Keratinocyte (primary cell): ENCODE measurements around the gene CHST15. TPM values are rescaled to one million over a fixed set of nuclear protein-coding genes. Genes with fewer than 3 reads are reported as not detected.
A peak's percentile ranks its signal among the peaks of the same experiment; 100 is the strongest.
"Not testable (repeated sequence)": the region's sequence is repeated elsewhere in the genome, so short reads cannot be mapped to it uniquely, and the experiment has no call there.

ENCODE experiments used
- DNase-seq: peaks from one replicate; pipeline ENCODE4 v3.0.0-alpha.2; 2011; ENCODE audit warnings: low read depth, missing footprints, low spot score
- FAIRE-seq: peaks from 2 replicates; lab custom pipeline; 2011; peaks lifted over from hg19 to GRCh38; lab: Jason Lieb, UNC
- H2AFZ ChIP-seq: 2 replicates; pipeline ENCODE4 v1.6.0; 2012; ENCODE audit warnings: low read length, control low read depth, inconsistent platforms; ENCODE audit not compliant: control insufficient read depth
- H3K27ac ChIP-seq: 2 replicates; pipeline ENCODE4 v1.5.1; 2011; ENCODE audit warnings: low read length; ENCODE audit not compliant: control insufficient read depth, insufficient read depth
- H3K27me3 ChIP-seq: 3 replicates; pipeline ENCODE4 v1.6.0; 2011; ENCODE audit warnings: low read length; ENCODE audit not compliant: control insufficient read depth, insufficient read depth; ENCODE audit errors: extremely low read depth
- H3K36me3 ChIP-seq, 2 experiments: 2 replicates in 1 of 2; 3 replicates in 1 of 2; pipeline ENCODE4 v1.5.1; 2011; ENCODE audit warnings: low read length in 2 of 2, mild to moderate bottlenecking in 1 of 2; ENCODE audit not compliant: control insufficient read depth in 2 of 2, insufficient read depth in 2 of 2; ENCODE audit errors: extremely low read depth in 1 of 2
- H3K4me1 ChIP-seq: 3 replicates; pipeline ENCODE4 v1.5.1; 2011; ENCODE audit warnings: low read length; ENCODE audit not compliant: control insufficient read depth, insufficient read depth; ENCODE audit errors: extremely low read depth
- H3K4me2 ChIP-seq: 3 replicates; pipeline ENCODE4 v1.6.0; 2011; ENCODE audit warnings: low read depth, low read length; ENCODE audit not compliant: control insufficient read depth, insufficient read depth; ENCODE audit errors: extremely low read depth
- H3K4me3 ChIP-seq, 3 experiments: fragments of 200-600 bp in 1 of 3; sonication (generic) in 1 of 3; 2 replicates in 2 of 3; 3 replicates in 1 of 3; pipeline ENCODE4 v1.5.1; 2011 to 2016; ENCODE audit warnings: low read length in 3 of 3, mild to moderate bottlenecking in 3 of 3, control low read depth in 2 of 3, inconsistent platforms in 1 of 3, low read depth in 1 of 3, mixed read lengths in 1 of 3, mixed run types in 1 of 3, moderate library complexity in 1 of 3; ENCODE audit not compliant: control insufficient read depth in 2 of 3, insufficient read depth in 2 of 3; ENCODE audit errors: extremely low read depth in 1 of 3
- H3K79me2 ChIP-seq: 2 replicates; pipeline ENCODE4 v1.6.0; 2012; ENCODE audit warnings: low read length; ENCODE audit not compliant: control insufficient read depth, insufficient read depth
- H3K9ac ChIP-seq: 3 replicates; pipeline ENCODE4 v1.6.0; 2011; ENCODE audit warnings: low read length; ENCODE audit not compliant: control insufficient read depth, insufficient read depth; ENCODE audit errors: extremely low read depth
- H3K9me1 ChIP-seq: 3 replicates; pipeline ENCODE4 v1.6.0; 2011; ENCODE audit warnings: low read length; ENCODE audit not compliant: control insufficient read depth, insufficient read depth; ENCODE audit errors: extremely low read depth
- H3K9me3 ChIP-seq: 2 replicates; pipeline ENCODE4 v1.5.1; 2012; ENCODE audit warnings: low read depth, low read length; ENCODE audit not compliant: control insufficient read depth
- H4K20me1 ChIP-seq: 3 replicates; pipeline ENCODE4 v1.6.0; 2011; ENCODE audit warnings: low read length; ENCODE audit not compliant: control insufficient read depth, insufficient read depth; ENCODE audit errors: extremely low read depth
- EZH2 ChIP-seq: IDR thresholded peaks from one replicate; pipeline ENCODE4 v1.6.1; 2012; ENCODE audit warnings: inconsistent platforms, mild to moderate bottlenecking, low read length, moderate library complexity
- dilution Hi-C: fragments of 300-500 bp; cut with MboI; formaldehyde crosslinking; loops from one replicate; pipeline ENCODE4 v1.7.0; 2020; ENCODE audit warnings: low sequenced_read_pairs; ENCODE audit not compliant: extremely low pct_ligation_motif_present
- polyA plus RNA-seq, 5 experiments: library from polyadenylated mRNA; depleted of rRNA in 3 of 5; stranded (reverse) in 3 of 5; stranded (forward) in 1 of 5; unstranded in 1 of 5; fragments of >200 nt; gene quantifications; 1 replicate in 1 of 5; 2 replicates in 3 of 5; 3 replicates in 1 of 5; pipeline versions ENCODE4 v1.2.1 to v1.2.3, GENCODE V29; 2011 to 2012; ENCODE audit warnings: missing spikeins in 2 of 5, low read depth in 1 of 5, low replicate concordance in 1 of 5
- TF ChIP-seq, protein P1 (sequence below), 3 experiments: IDR thresholded peaks in 1 of 3; conservative IDR thresholded peaks in 1 of 3; optimal IDR thresholded peaks in 1 of 3; 2 replicates in 2 of 3; 3 replicates in 1 of 3; pipeline versions ENCODE3 to v1.5.1; 2011; ENCODE audit warnings: low read length in 3 of 3, mild to moderate bottlenecking in 3 of 3, moderate library complexity in 2 of 3, control low read depth in 1 of 3, inconsistent platforms in 1 of 3; ENCODE audit not compliant: insufficient read depth in 2 of 3; ENCODE audit errors: extremely low read depth in 1 of 3

Gene CHST15
- polyA plus RNA-seq, 1 donor (not counting 4 experiments of a cell fraction or from before 2014, with no cell fraction given), result 24.5 TPM

DNA sequence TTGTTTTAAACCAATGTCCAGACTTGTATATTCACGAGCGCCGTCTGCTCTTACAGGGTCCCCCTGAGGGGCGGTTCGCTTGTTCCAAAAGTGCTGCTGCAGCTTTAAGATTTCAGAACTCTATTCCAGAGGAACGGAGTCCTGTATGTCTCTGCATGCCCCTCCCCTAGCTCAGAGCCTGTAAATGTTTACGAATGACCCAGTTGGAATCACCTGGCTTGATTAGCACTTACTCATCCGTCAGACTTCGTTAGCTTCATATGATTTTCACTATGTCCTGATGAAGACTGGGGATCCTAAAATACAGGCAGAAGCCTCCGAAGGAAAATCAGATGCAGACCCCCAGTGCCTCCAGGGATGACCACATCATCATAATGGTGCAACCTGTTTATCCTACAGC lies 4.5 kb upstream of the CHST15 start:
- Histone ChIP-seq H3K9me3 (peaks cover 3% of the 10 kb centered on the region), H3K9ac (no peak overlapping the region), H3K27me3 (peaks cover 2% of the 10 kb centered on the region), H3K79me2 (peaks cover under 1% of the 10 kb centered on the region), H3K4me3 (no peak overlapping the region), H3K4me1 (peaks cover 12% of the 10 kb centered on the region), H3K27ac (no peak overlapping the region), H2AFZ (no peak overlapping the region), H3K9me1 (no peaks in the 10 kb centered on the region), H4K20me1 (no peaks in the 10 kb centered on the region), H3K4me2 (peak overlapping the region; percentile 13), H3K36me3 (no peaks in the 10 kb centered on the region)
- DNase-seq (no peak), FAIRE-seq (peak; percentile 76)
- dilution Hi-C loops, result no loop called here
- TF ChIP-seq EZH2, result no peak
- TF ChIP-seq, protein P1, sequence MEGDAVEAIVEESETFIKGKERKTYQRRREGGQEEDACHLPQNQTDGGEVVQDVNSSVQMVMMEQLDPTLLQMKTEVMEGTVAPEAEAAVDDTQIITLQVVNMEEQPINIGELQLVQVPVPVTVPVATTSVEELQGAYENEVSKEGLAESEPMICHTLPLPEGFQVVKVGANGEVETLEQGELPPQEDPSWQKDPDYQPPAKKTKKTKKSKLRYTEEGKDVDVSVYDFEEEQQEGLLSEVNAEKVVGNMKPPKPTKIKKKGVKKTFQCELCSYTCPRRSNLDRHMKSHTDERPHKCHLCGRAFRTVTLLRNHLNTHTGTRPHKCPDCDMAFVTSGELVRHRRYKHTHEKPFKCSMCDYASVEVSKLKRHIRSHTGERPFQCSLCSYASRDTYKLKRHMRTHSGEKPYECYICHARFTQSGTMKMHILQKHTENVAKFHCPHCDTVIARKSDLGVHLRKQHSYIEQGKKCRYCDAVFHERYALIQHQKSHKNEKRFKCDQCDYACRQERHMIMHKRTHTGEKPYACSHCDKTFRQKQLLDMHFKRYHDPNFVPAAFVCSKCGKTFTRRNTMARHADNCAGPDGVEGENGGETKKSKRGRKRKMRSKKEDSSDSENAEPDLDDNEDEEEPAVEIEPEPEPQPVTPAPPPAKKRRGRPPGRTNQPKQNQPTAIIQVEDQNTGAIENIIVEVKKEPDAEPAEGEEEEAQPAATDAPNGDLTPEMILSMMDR (optimal IDR thresholded peaks at IDR 0.05 in 1 of 3, IDR thresholded peaks at IDR 0.05 in 1 of 3, conservative IDR thresholded peaks at IDR 0.05 in 1 of 3; ENCODE audit: extremely low read depth in 1 of 3, insufficient read depth in 2 of 3, low read length in 3 of 3), result no peak

DNA sequence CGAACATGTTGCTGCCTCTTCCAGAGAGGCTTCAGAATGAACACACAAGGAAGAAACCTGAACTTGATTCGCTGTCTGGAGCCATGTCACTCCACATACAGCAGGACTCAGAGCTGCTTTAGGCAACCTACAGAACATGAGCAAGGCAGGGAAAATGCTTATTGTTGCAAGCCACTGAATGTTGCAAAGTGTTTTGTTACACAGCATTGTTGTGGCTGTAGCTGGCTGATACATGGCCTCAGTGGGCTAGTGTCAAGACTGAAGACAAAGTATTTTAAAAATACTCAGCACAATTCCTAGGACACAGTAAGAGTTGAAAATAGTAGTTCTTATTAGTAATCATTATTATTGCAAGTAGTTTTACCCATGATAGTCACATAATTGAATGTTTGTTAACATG lies 3.1 kb upstream of the CHST15 start:
- dilution Hi-C loops, result no loop called here
- Histone ChIP-seq H3K4me1 (peaks cover 12% of the 10 kb centered on the region), H2AFZ (no peak overlapping the region), H4K20me1 (peaks cover under 1% of the 10 kb centered on the region), H3K9me1 (no peaks in the 10 kb centered on the region), H3K27me3 (peaks cover 2% of the 10 kb centered on the region), H3K4me2 (no peak overlapping the region), H3K79me2 (peaks cover 12% of the 10 kb centered on the region), H3K9ac (no peak overlapping the region), H3K36me3 (no peaks in the 10 kb centered on the region), H3K9me3 (peaks cover 3% of the 10 kb centered on the region), H3K27ac (no peak overlapping the region), H3K4me3 (no peak overlapping the region)
- DNase-seq (no peak), FAIRE-seq (no peak)
- no peak for TF ChIP-seq EZH2
- TF ChIP-seq, protein P1 (optimal IDR thresholded peaks at IDR 0.05 in 1 of 3, IDR thresholded peaks at IDR 0.05 in 1 of 3, conservative IDR thresholded peaks at IDR 0.05 in 1 of 3; ENCODE audit: extremely low read depth in 1 of 3, insufficient read depth in 2 of 3, low read length in 3 of 3), result no peak

DNA sequence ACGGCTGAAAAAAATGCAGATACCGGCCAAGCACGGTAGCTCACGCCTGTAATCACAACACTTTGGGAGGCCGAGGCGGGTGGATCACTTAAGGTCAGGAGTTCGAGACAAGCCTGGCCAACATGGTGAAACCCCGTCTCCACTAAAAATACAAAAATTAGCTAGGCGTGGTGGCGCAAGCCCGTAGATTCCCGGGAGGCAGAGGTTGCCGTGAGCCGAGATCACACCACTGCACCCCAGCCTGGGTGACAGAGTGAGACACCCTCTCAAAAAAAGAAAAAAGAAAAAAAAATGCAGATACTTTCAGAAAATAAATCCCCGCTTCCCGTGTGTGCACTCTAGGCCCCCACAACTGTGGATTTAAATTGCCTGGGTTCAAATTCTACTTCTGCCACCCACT lies 2.4 kb upstream of the CHST15 start:
- H3K9me1 ChIP-seq, H3K36me3 ChIP-seq, H4K20me1 ChIP-seq, H3K9ac ChIP-seq, H3K4me2 ChIP-seq, DNase-seq, H3K4me3 ChIP-seq, H3K27ac ChIP-seq, FAIRE-seq, H2AFZ ChIP-seq, H3K9me3 ChIP-seq, H3K27me3 ChIP-seq, dilution Hi-C loops: not testable (repeated sequence)
- Histone ChIP-seq H3K4me1 (peaks cover 19% of the 10 kb centered on the region), H3K79me2 (peaks cover 19% of the 10 kb centered on the region)
